Suprapubic skin (tissue), 3 donors: ENCODE results near the gene ARHGEF7.

Source experiments
- POLR2A ChIP-seq, 2 donors: fragments of 450-650 bp; IDR thresholded peaks; one replicate each; pipeline ENCODE4 v1.6.1; 2017; ENCODE audit warnings: antibody characterized with exemption in 2 of 2, mild to moderate bottlenecking in 2 of 2, moderate library complexity in 2 of 2
- TF ChIP-seq, protein P1 (sequence below), 2 donors: fragments of 200-600 bp in 1 of 2; fragments of 450-650 bp in 1 of 2; sonication (generic) in 1 of 2; IDR thresholded peaks; one replicate each; pipeline ENCODE4 v1.5.1; 2016 to 2019; ENCODE audit warnings: antibody characterized with exemption in 2 of 2, mild to moderate bottlenecking in 1 of 2, moderate library complexity in 1 of 2

GRCh38 chr13:111326621-111326965 lies 211.5 kb downstream of the ARHGEF7 start:
- TF ChIP-seq, protein P1, sequence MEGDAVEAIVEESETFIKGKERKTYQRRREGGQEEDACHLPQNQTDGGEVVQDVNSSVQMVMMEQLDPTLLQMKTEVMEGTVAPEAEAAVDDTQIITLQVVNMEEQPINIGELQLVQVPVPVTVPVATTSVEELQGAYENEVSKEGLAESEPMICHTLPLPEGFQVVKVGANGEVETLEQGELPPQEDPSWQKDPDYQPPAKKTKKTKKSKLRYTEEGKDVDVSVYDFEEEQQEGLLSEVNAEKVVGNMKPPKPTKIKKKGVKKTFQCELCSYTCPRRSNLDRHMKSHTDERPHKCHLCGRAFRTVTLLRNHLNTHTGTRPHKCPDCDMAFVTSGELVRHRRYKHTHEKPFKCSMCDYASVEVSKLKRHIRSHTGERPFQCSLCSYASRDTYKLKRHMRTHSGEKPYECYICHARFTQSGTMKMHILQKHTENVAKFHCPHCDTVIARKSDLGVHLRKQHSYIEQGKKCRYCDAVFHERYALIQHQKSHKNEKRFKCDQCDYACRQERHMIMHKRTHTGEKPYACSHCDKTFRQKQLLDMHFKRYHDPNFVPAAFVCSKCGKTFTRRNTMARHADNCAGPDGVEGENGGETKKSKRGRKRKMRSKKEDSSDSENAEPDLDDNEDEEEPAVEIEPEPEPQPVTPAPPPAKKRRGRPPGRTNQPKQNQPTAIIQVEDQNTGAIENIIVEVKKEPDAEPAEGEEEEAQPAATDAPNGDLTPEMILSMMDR (IDR thresholded peaks at IDR 0.05), result no peak
- TF ChIP-seq POLR2A (IDR thresholded peaks at IDR 0.05), result no peak
